ENCODE results near the gene SNCAIP.

DNA sequence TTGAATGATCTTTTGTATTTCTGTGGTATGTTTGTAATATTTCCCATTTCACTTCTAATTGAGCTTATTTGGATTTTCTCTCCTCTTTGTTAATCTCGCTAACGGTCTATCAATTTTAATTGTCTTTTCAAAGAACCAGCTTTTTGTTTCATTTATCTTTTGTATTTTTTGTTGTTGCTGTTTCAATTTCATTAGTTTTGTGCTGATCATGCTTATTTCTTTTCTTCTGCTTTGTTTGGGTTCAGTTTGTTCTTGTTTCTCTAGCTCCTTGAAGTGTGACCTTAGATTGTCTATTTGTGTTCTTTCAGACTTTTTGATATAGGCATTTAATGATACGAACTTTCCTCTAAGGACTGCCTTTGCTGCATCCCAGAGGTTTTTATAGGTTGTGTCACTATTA, 28.4 kb upstream of the SNCAIP start:
- TF ChIP-seq, protein P1, sequence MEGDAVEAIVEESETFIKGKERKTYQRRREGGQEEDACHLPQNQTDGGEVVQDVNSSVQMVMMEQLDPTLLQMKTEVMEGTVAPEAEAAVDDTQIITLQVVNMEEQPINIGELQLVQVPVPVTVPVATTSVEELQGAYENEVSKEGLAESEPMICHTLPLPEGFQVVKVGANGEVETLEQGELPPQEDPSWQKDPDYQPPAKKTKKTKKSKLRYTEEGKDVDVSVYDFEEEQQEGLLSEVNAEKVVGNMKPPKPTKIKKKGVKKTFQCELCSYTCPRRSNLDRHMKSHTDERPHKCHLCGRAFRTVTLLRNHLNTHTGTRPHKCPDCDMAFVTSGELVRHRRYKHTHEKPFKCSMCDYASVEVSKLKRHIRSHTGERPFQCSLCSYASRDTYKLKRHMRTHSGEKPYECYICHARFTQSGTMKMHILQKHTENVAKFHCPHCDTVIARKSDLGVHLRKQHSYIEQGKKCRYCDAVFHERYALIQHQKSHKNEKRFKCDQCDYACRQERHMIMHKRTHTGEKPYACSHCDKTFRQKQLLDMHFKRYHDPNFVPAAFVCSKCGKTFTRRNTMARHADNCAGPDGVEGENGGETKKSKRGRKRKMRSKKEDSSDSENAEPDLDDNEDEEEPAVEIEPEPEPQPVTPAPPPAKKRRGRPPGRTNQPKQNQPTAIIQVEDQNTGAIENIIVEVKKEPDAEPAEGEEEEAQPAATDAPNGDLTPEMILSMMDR (IDR thresholded peaks at IDR 0.05): no peak
- no peak for TF ChIP-seq POLR2A (IDR thresholded peaks at IDR 0.05)
